ENCODE measurements around the gene FIGNL1.
A peak's percentile ranks its signal among the peaks of the same experiment; 100 is the strongest.

The FIGNL1 gene

GRCh38 chr7:50405221-50405620, 44.9 kb downstream of the FIGNL1 start:
- Histone ChIP-seq H3K4me3 (ENCODE audit: insufficient read depth in 1 of 2, low read depth in 1 of 2, low read length in 2 of 2) (no peak overlapping the region), H3K36me3 (ENCODE audit: control insufficient read depth in 1 of 2, insufficient read depth in 2 of 2, low read depth in 1 of 2, low read length in 2 of 2) (no peaks in the 10 kb centered on the region), H2AK5ac (ENCODE audit: low read length, severe bottlenecking) (no peak overlapping the region), H4K8ac (ENCODE audit: low read length) (no peak overlapping the region), H4K91ac (ENCODE audit: low read length) (no peak overlapping the region), H3K9me3 (ENCODE audit: control insufficient read depth, low read length) (no peaks in the 10 kb centered on the region), H3K4me2 (ENCODE audit: low read length, poor library complexity, severe bottlenecking) (no peak overlapping the region), H3K23ac (ENCODE audit: low read length in 2 of 2) (no peak overlapping the region), H3K18ac (ENCODE audit: low read depth in 1 of 2, low read length in 2 of 2) (no peak overlapping the region), H2BK15ac (ENCODE audit: low read depth, poor library complexity, severe bottlenecking) (no peak overlapping the region), H2AFZ (ENCODE audit: low read depth, low read length) (no peak overlapping the region), H2BK12ac (ENCODE audit: low read length in 2 of 2) (no peak overlapping the region), H3K4ac (ENCODE audit: low read depth in 1 of 2, low read length in 2 of 2) (no peak overlapping the region), H3K79me1 (replicated peaks; ENCODE audit: low read length, poor library complexity, severe bottlenecking) (no peaks in the 10 kb centered on the region), H3K9ac (ENCODE audit: low read length) (no peak overlapping the region), H3K27me3 (ENCODE audit: control insufficient read depth in 1 of 2, insufficient read depth in 1 of 2, low read length in 2 of 2) (peaks cover 16 to 77% of the 10 kb centered on the region in 2 experiments), H3K27ac (ENCODE audit: low read length, poor library complexity, severe bottlenecking) (no peak overlapping the region), H2BK120ac (ENCODE audit: low read depth, low read length) (no peak overlapping the region), H3K4me1 (ENCODE audit: control insufficient read depth, insufficient read depth, low read depth, low read length) (no peaks in the 10 kb centered on the region), H2BK5ac (ENCODE audit: low read depth, low read length, poor library complexity, severe bottlenecking) (no peak overlapping the region), H3K14ac (ENCODE audit: low read length in 2 of 2) (no peak overlapping the region)
- 80% methylated on average over 7 of the region's 7 CpGs for WGBS
- DNase-seq = no peak

GRCh38 chr7:50404392-50404791, 45.8 kb downstream of the FIGNL1 start:
- 75% methylated on average over 7 of the region's 7 CpGs for WGBS

GRCh38 chr7:50400114-50400513, 50.0 kb downstream of the FIGNL1 start:
- no peak overlapping the region for H3K9ac ChIP-seq (ENCODE audit: low read length)
- H2BK120ac ChIP-seq (ENCODE audit: low read depth, low read length) = no peak overlapping the region
- no peaks in the 10 kb centered on the region for H3K4me1 ChIP-seq (ENCODE audit: control insufficient read depth, insufficient read depth, low read depth, low read length)
- peak overlapping the region; percentile 15 for H4K91ac ChIP-seq (ENCODE audit: low read length)
- peaks cover 0 to 71% of the 10 kb centered on the region in 2 experiments for H3K27me3 ChIP-seq (ENCODE audit: control insufficient read depth in 1 of 2, insufficient read depth in 1 of 2, low read length in 2 of 2)
- H4K8ac ChIP-seq (ENCODE audit: low read length) = no peak overlapping the region
- no peaks in the 10 kb centered on the region for H3K9me3 ChIP-seq (ENCODE audit: control insufficient read depth, low read length)
- no peak overlapping the region for H3K23ac ChIP-seq (ENCODE audit: low read length in 2 of 2)
- H2BK12ac ChIP-seq (ENCODE audit: low read length in 2 of 2) = no peak overlapping the region
- no peak overlapping the region for H2BK5ac ChIP-seq (ENCODE audit: low read depth, low read length, poor library complexity, severe bottlenecking)
- no peak overlapping the region for H3K18ac ChIP-seq (ENCODE audit: low read depth in 1 of 2, low read length in 2 of 2)
- DNase-seq = no peak
- H3K27ac ChIP-seq (ENCODE audit: low read length, poor library complexity, severe bottlenecking) = no peak overlapping the region
- H3K4me3 ChIP-seq (ENCODE audit: insufficient read depth in 1 of 2, low read depth in 1 of 2, low read length in 2 of 2) = no peak overlapping the region
- no peak overlapping the region for H3K4ac ChIP-seq (ENCODE audit: low read depth in 1 of 2, low read length in 2 of 2)
- no peak overlapping the region for H2AFZ ChIP-seq (ENCODE audit: low read depth, low read length)
- peak overlapping the region in 1 of 2 experiments; percentile 18 for H3K14ac ChIP-seq (ENCODE audit: low read length in 2 of 2)
- no peak overlapping the region for H2AK5ac ChIP-seq (ENCODE audit: low read length, severe bottlenecking)
- no peaks in the 10 kb centered on the region for H3K36me3 ChIP-seq (ENCODE audit: control insufficient read depth in 1 of 2, insufficient read depth in 2 of 2, low read depth in 1 of 2, low read length in 2 of 2)
- H2BK15ac ChIP-seq (ENCODE audit: low read depth, poor library complexity, severe bottlenecking) = no peak overlapping the region
- 97% methylated on average over 41 of the region's 41 CpGs for whole genome bisulfite sequencing
- H3K79me1 ChIP-seq (replicated peaks; ENCODE audit: low read length, poor library complexity, severe bottlenecking) = no peaks in the 10 kb centered on the region
- H3K4me2 ChIP-seq (ENCODE audit: low read length, poor library complexity, severe bottlenecking) = no peak overlapping the region

More at GRCh38 chr7:50404392-50404791, 45.8 kb downstream of the FIGNL1 start:
- H4K91ac ChIP-seq (ENCODE audit: low read length) = no peak overlapping the region
- no peaks in the 10 kb centered on the region for H3K79me1 ChIP-seq (replicated peaks; ENCODE audit: low read length, poor library complexity, severe bottlenecking)
- H2BK5ac ChIP-seq (ENCODE audit: low read depth, low read length, poor library complexity, severe bottlenecking) = no peak overlapping the region
- H2BK15ac ChIP-seq (ENCODE audit: low read depth, poor library complexity, severe bottlenecking) = no peak overlapping the region
- H3K4me2 ChIP-seq (ENCODE audit: low read length, poor library complexity, severe bottlenecking) = no peak overlapping the region
- no peaks in the 10 kb centered on the region for H3K36me3 ChIP-seq (ENCODE audit: control insufficient read depth in 1 of 2, insufficient read depth in 2 of 2, low read depth in 1 of 2, low read length in 2 of 2)
- H3K9ac ChIP-seq (ENCODE audit: low read length) = no peak overlapping the region
- H2AFZ ChIP-seq (ENCODE audit: low read depth, low read length) = no peak overlapping the region
- no peaks in the 10 kb centered on the region for H3K9me3 ChIP-seq (ENCODE audit: control insufficient read depth, low read length)
- no peak overlapping the region for H3K4me3 ChIP-seq (ENCODE audit: insufficient read depth in 1 of 2, low read depth in 1 of 2, low read length in 2 of 2)
- H2BK12ac ChIP-seq (ENCODE audit: low read length in 2 of 2) = no peak overlapping the region
- no peaks in the 10 kb centered on the region for H3K4me1 ChIP-seq (ENCODE audit: control insufficient read depth, insufficient read depth, low read depth, low read length)
- no peak overlapping the region for H3K18ac ChIP-seq (ENCODE audit: low read depth in 1 of 2, low read length in 2 of 2)
- DNase-seq = no peak
- no peak overlapping the region for H2BK120ac ChIP-seq (ENCODE audit: low read depth, low read length)
- H3K27me3 ChIP-seq (ENCODE audit: control insufficient read depth in 1 of 2, insufficient read depth in 1 of 2, low read length in 2 of 2) = peaks cover 16 to 85% of the 10 kb centered on the region in 2 experiments
- H3K23ac ChIP-seq (ENCODE audit: low read length in 2 of 2) = no peak overlapping the region
- H3K27ac ChIP-seq (ENCODE audit: low read length, poor library complexity, severe bottlenecking) = no peak overlapping the region
- H2AK5ac ChIP-seq (ENCODE audit: low read length, severe bottlenecking) = no peak overlapping the region
- H3K4ac ChIP-seq (ENCODE audit: low read depth in 1 of 2, low read length in 2 of 2) = no peak overlapping the region
- H3K14ac ChIP-seq (ENCODE audit: low read length in 2 of 2) = no peak overlapping the region
- no peak overlapping the region for H4K8ac ChIP-seq (ENCODE audit: low read length)

- H3K27me3 ChIP-seq (ENCODE audit: control insufficient read depth in 1 of 2, insufficient read depth in 1 of 2, low read length in 2 of 2) = peaks cover 0 to 68% of the 10 kb centered on the region in 2 experiments
- no peaks in the 10 kb centered on the region for H3K9me3 ChIP-seq (ENCODE audit: control insufficient read depth, low read length)
- H3K18ac ChIP-seq (ENCODE audit: low read depth in 1 of 2, low read length in 2 of 2) = no peak overlapping the region
Measured at GRCh38 chr7:50399635-50400034, 50.5 kb downstream of the FIGNL1 start.

More at GRCh38 chr7:50399635-50400034, 50.5 kb downstream of the FIGNL1 start:
- no peak overlapping the region for H3K27ac ChIP-seq (ENCODE audit: low read length, poor library complexity, severe bottlenecking)
- H2BK12ac ChIP-seq (ENCODE audit: low read length in 2 of 2) = no peak overlapping the region
- H2AK5ac ChIP-seq (ENCODE audit: low read length, severe bottlenecking) = no peak overlapping the region
- no peak overlapping the region for H3K4ac ChIP-seq (ENCODE audit: low read depth in 1 of 2, low read length in 2 of 2)
- H3K4me3 ChIP-seq (ENCODE audit: insufficient read depth in 1 of 2, low read depth in 1 of 2, low read length in 2 of 2) = no peak overlapping the region
- no peaks in the 10 kb centered on the region for H3K79me1 ChIP-seq (replicated peaks; ENCODE audit: low read length, poor library complexity, severe bottlenecking)
- H3K4me1 ChIP-seq (ENCODE audit: control insufficient read depth, insufficient read depth, low read depth, low read length) = no peaks in the 10 kb centered on the region
- H2BK15ac ChIP-seq (ENCODE audit: low read depth, poor library complexity, severe bottlenecking) = no peak overlapping the region
- no peak overlapping the region for H4K91ac ChIP-seq (ENCODE audit: low read length)
- no peak overlapping the region for H2BK5ac ChIP-seq (ENCODE audit: low read depth, low read length, poor library complexity, severe bottlenecking)
- H3K36me3 ChIP-seq (ENCODE audit: control insufficient read depth in 1 of 2, insufficient read depth in 2 of 2, low read depth in 1 of 2, low read length in 2 of 2) = no peaks in the 10 kb centered on the region
- no peak overlapping the region for H3K23ac ChIP-seq (ENCODE audit: low read length in 2 of 2)
- 93% methylated on average over 21 of the region's 21 CpGs for WGBS
- H2BK120ac ChIP-seq (ENCODE audit: low read depth, low read length) = no peak overlapping the region
- H3K4me2 ChIP-seq (ENCODE audit: low read length, poor library complexity, severe bottlenecking) = no peak overlapping the region
- no peak for DNase-seq
- no peak overlapping the region for H3K9ac ChIP-seq (ENCODE audit: low read length)
- no peak overlapping the region for H3K14ac ChIP-seq (ENCODE audit: low read length in 2 of 2)
- no peak overlapping the region for H4K8ac ChIP-seq (ENCODE audit: low read length)
- no peak overlapping the region for H2AFZ ChIP-seq (ENCODE audit: low read depth, low read length)
